Upper lobe of left lung (tissue), 4 donors: ENCODE measurements around the gene QKI.

Experiments
- POLR2A ChIP-seq, 4 donors: fragments of 450-650 bp; IDR thresholded peaks; one replicate each; pipeline ENCODE4 v1.5.1; 2016 to 2017; ENCODE audit warnings: antibody characterized with exemption in 4 of 4, mild to moderate bottlenecking in 2 of 4
- POLR2AphosphoS5 ChIP-seq, 2 donors: sonication (generic); formaldehyde crosslinking; IDR thresholded peaks; one replicate each; pipeline ENCODE4 v1.5.1; 2017; ENCODE audit warnings: antibody characterized with exemption in 2 of 2
- TF ChIP-seq, protein P1 (sequence below), 6 experiments: fragments of 450-650 bp in 4 of 6; fragments of 200-600 bp in 2 of 6; sonication (generic) in 2 of 6; IDR thresholded peaks; one replicate each; pipeline ENCODE4 v1.5.1; 2016 to 2019; ENCODE audit warnings: antibody characterized with exemption in 6 of 6

GRCh38 chr6:163612200-163612599 is 197.7 kb downstream of the QKI start:
- TF ChIP-seq POLR2AphosphoS5 (IDR thresholded peaks at IDR 0.05) = no peak
- TF ChIP-seq, protein P1, sequence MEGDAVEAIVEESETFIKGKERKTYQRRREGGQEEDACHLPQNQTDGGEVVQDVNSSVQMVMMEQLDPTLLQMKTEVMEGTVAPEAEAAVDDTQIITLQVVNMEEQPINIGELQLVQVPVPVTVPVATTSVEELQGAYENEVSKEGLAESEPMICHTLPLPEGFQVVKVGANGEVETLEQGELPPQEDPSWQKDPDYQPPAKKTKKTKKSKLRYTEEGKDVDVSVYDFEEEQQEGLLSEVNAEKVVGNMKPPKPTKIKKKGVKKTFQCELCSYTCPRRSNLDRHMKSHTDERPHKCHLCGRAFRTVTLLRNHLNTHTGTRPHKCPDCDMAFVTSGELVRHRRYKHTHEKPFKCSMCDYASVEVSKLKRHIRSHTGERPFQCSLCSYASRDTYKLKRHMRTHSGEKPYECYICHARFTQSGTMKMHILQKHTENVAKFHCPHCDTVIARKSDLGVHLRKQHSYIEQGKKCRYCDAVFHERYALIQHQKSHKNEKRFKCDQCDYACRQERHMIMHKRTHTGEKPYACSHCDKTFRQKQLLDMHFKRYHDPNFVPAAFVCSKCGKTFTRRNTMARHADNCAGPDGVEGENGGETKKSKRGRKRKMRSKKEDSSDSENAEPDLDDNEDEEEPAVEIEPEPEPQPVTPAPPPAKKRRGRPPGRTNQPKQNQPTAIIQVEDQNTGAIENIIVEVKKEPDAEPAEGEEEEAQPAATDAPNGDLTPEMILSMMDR (IDR thresholded peaks at IDR 0.05) = no peak
- TF ChIP-seq POLR2A (IDR thresholded peaks at IDR 0.05) = no peak
